ENCODE data around the gene MYH3.
"Not testable (repeated sequence)": the region's sequence is repeated elsewhere in the genome, so short reads cannot be mapped to it uniquely, and the experiment has no call there.

Gene MYH3

GRCh38 chr17:10657148-10657547 lies at the start of gene MYH3:
Gene MYH3 (minus strand): TSS chr17:10657309. CDS start chr17:10655064, 2,245 bp downstream.
- DNase-seq = no peak

GRCh38 chr17:10705727-10706126 lies 48.6 kb upstream of the MYH3 start:
- no peak for DNase-seq

- no peak for DNase-seq
These were observed 45.5 kb upstream of the MYH3 start for GRCh38 chr17:10702574-10702973.

- no peak for DNase-seq
These were observed 42.7 kb upstream of the MYH3 start for GRCh38 chr17:10699856-10700255.

- no peak for DNase-seq
These were observed 41.1 kb upstream of the MYH3 start for GRCh38 chr17:10698096-10698818.

- DNase-seq = peak; percentile 58
These were observed 40.3 kb upstream of the MYH3 start, which contains the start of the genes ADPRM and SCO1 for GRCh38 chr17:10697092-10698081. Gene ADPRM (plus strand): TSS chr17:10697594. CDS start chr17:10704927, 7,333 bp downstream. Gene SCO1 (minus strand): TSS chr17:10697533. CDS start chr17:10697507, 26 bp downstream.

- not testable (repeated sequence) for DNase-seq
These were observed 38.8 kb upstream of the MYH3 start for GRCh38 chr17:10695875-10696407.

GRCh38 chr17:10687499-10687898 lies 30.4 kb upstream of the MYH3 start:
- no peak for DNase-seq

- DNase-seq = no peak
These were observed 26.7 kb upstream of the MYH3 start for GRCh38 chr17:10683853-10684252.

GRCh38 chr17:10681866-10682446 lies 24.8 kb upstream of the MYH3 start:
- no peak for DNase-seq

GRCh38 chr17:10674704-10675103 lies 17.6 kb upstream of the MYH3 start:
- DNase-seq = no peak

- no peak for DNase-seq
These were observed 16.2 kb upstream of the MYH3 start for GRCh38 chr17:10673312-10673711.

- no peak for DNase-seq
These were observed 11.7 kb upstream of the MYH3 start for GRCh38 chr17:10668775-10669174.

- DNase-seq = no peak
These were observed 9.8 kb upstream of the MYH3 start for GRCh38 chr17:10666906-10667305.

- no peak for DNase-seq
These were observed 7.5 kb upstream of the MYH3 start for GRCh38 chr17:10664571-10664970.

- no peak for DNase-seq
These were observed 6.1 kb upstream of the MYH3 start for GRCh38 chr17:10663231-10663630.

- DNase-seq = no peak
These were observed 4.3 kb upstream of the MYH3 start for GRCh38 chr17:10661437-10661836.

GRCh38 chr17:10657879-10658278 lies 770 bp upstream of the MYH3 start:
- DNase-seq = no peak

- DNase-seq = no peak
These were observed 3.1 kb downstream of the MYH3 start for GRCh38 chr17:10653987-10654386.

GRCh38 chr17:10652984-10653659 lies 4.0 kb downstream of the MYH3 start:
- DNase-seq = no peak

- DNase-seq = no peak
These were observed 5.2 kb downstream of the MYH3 start for GRCh38 chr17:10651927-10652326.

GRCh38 chr17:10649602-10650001 lies 7.5 kb downstream of the MYH3 start:
- no peak for DNase-seq

All from SIG-M5 (cell line).